Liver (tissue), 9 donors: ENCODE data around the gene FILIP1. TPM values are rescaled to one million over a fixed set of nuclear protein-coding genes. Genes with fewer than 3 reads are reported as not detected.
A peak's percentile ranks its signal among the peaks of the same experiment; 100 is the strongest.

Source experiments
- DNase-seq: peaks from one replicate; pipeline ENCODE4 v3.0.0-alpha.2; 2017; ENCODE audit warnings: low spot score
- H3K27ac ChIP-seq, 2 donors: one replicate each; pipeline ENCODE4 v1.7.0; 2013; ENCODE audit warnings: inconsistent platforms in 2 of 2, low read length in 2 of 2, control low read depth in 1 of 2, low read depth in 1 of 2, mild to moderate bottlenecking in 1 of 2
- H3K27me3 ChIP-seq, 4 donors: one replicate each; pipeline versions ENCODE4 v1.6.1 to v1.7.0; 2013; ENCODE audit warnings: low read length in 3 of 4, inconsistent platforms in 1 of 4, mild to moderate bottlenecking in 1 of 4, moderate library complexity in 1 of 4; ENCODE audit not compliant: control insufficient read depth in 4 of 4, insufficient read depth in 4 of 4
- H3K36me3 ChIP-seq, 4 donors: one replicate each; pipeline versions ENCODE4 v1.6.1 to v1.7.0; 2013; ENCODE audit warnings: low read length in 3 of 4, mild to moderate bottlenecking in 3 of 4, low read depth in 1 of 4, moderate library complexity in 1 of 4; ENCODE audit not compliant: control insufficient read depth in 4 of 4, insufficient read depth in 3 of 4
- H3K4me1 ChIP-seq, 4 donors: one replicate each; pipeline versions ENCODE4 v1.6.1 to v1.7.0; 2013; ENCODE audit warnings: low read length in 3 of 4, mild to moderate bottlenecking in 3 of 4, moderate library complexity in 1 of 4; ENCODE audit not compliant: control insufficient read depth in 4 of 4, insufficient read depth in 4 of 4
- H3K4me3 ChIP-seq, 3 donors: one replicate each; pipeline versions ENCODE4 v1.6.1 to v1.7.0; 2013; ENCODE audit warnings: low read length in 3 of 3, control low read depth in 1 of 3, low read depth in 1 of 3, mild to moderate bottlenecking in 1 of 3
- H3K9ac ChIP-seq, 2 donors: one replicate each; pipeline ENCODE4 v1.7.0; 2013; ENCODE audit warnings: low read length in 2 of 2, mild to moderate bottlenecking in 2 of 2, moderate library complexity in 2 of 2, control low read depth in 1 of 2, low read depth in 1 of 2
- H3K9me3 ChIP-seq, 4 donors: one replicate each; pipeline versions ENCODE4 v1.6.1 to v1.7.0; 2013; ENCODE audit warnings: low read length in 3 of 4; ENCODE audit not compliant: control insufficient read depth in 4 of 4
- EGR1 ChIP-seq, 2 donors: IDR thresholded peaks; 2 replicates each; pipeline ENCODE4 v1.6.1; 2016 to 2018; ENCODE audit warnings: antibody characterized with exemption in 2 of 2, low read depth in 2 of 2
- FOXA1 ChIP-seq: IDR thresholded peaks from 2 replicates; pipeline ENCODE4 v1.6.1; 2016; ENCODE audit warnings: antibody characterized with exemption
- FOXA2 ChIP-seq: IDR thresholded peaks from 2 replicates; pipeline ENCODE4 v1.6.1; 2016; ENCODE audit warnings: antibody characterized with exemption
- GABPA ChIP-seq, 2 donors: IDR thresholded peaks in 1 of 2; conservative IDR thresholded peaks in 1 of 2; 2 replicates each; pipeline ENCODE4 v1.6.1; 2016; ENCODE audit warnings: antibody characterized with exemption in 2 of 2, mild to moderate bottlenecking in 1 of 2, moderate library complexity in 1 of 2
- HNF4A ChIP-seq, 2 donors: conservative IDR thresholded peaks; 2 replicates each; pipeline ENCODE4 v1.6.1; 2016; ENCODE audit warnings: antibody characterized with exemption in 2 of 2, mild to moderate bottlenecking in 2 of 2
- HNF4G ChIP-seq: IDR thresholded peaks from 2 replicates; pipeline ENCODE4 v1.6.1; 2016; ENCODE audit warnings: antibody characterized with exemption
- JUND ChIP-seq, 2 donors: IDR thresholded peaks; 2 replicates each; pipeline ENCODE4 v1.6.1; 2016; ENCODE audit warnings: antibody characterized with exemption in 2 of 2
- NR2F2 ChIP-seq: IDR thresholded peaks from 2 replicates; pipeline ENCODE4 v1.6.1; 2016; ENCODE audit warnings: antibody characterized with exemption
- SP1 ChIP-seq: IDR thresholded peaks from 2 replicates; pipeline ENCODE4 v1.6.1; 2018; ENCODE audit warnings: antibody characterized with exemption, mild to moderate bottlenecking
- YY1 ChIP-seq: IDR thresholded peaks from 2 replicates; pipeline ENCODE4 v1.6.1; 2016; ENCODE audit warnings: antibody characterized with exemption, mild to moderate bottlenecking
- WGBS: extraction: QIAGEN DNeasy Blood & Tissue Kit; methylation state at CpG from one replicate; pipeline ENCODE4 v1.1.7; 2013; 5-methylcytosine and 5-hydroxymethylcytosine counted together
- polyA plus RNA-seq, 2 donors: library from polyadenylated mRNA; stranded (reverse) in 1 of 2; unstranded in 1 of 2; fragments of 200-250 nt in 1 of 2; fragments of >200 nt in 1 of 2; fragmentation: Nextera tagmentation in 1 of 2; extraction: Ambion mirVana in 1 of 2; gene quantifications; one replicate each; pipeline versions ENCODE4 v1.2.1 to v1.2.3, GENCODE V29; 2013 to 2015
- total RNA-seq, 2 donors: library from RNA; depleted of rRNA; stranded (reverse); fragments of >200 nt; gene quantifications; one replicate each; pipeline ENCODE4 v1.2.3, GENCODE V29; 2014
- TF ChIP-seq, protein P1 (sequence below): IDR thresholded peaks from 2 replicates; pipeline ENCODE4 v1.6.1; 2016; ENCODE audit warnings: antibody characterized with exemption
- TF ChIP-seq, protein P2 (sequence below): fragments of 150-350 bp; IDR thresholded peaks from 2 replicates; pipeline ENCODE4 v1.5.1; 2017; ENCODE audit warnings: improper control_type of control experiment, low read depth, low read length; ENCODE audit not compliant: missing input control
- TF ChIP-seq, protein P3 (sequence below): IDR thresholded peaks from 2 replicates; pipeline ENCODE4 v1.6.1; 2016; ENCODE audit warnings: antibody characterized with exemption
- TF ChIP-seq, protein P4 (sequence below): IDR thresholded peaks from 2 replicates; pipeline ENCODE4 v1.6.1; 2016; ENCODE audit warnings: antibody characterized with exemption, mild to moderate bottlenecking
- TF ChIP-seq, protein P5 (sequence below): IDR thresholded peaks from 2 replicates; pipeline ENCODE4 v1.6.1; 2016; ENCODE audit warnings: antibody characterized with exemption
- donor health status: healthy.
- donor health status: healthy.
- donor health status: healthy.
- donor health status: healthy.
- donor health status: healthy.

FILIP1 gene
- total and polyA plus RNA-seq, 4 donors: 0.70 to 2.8 (median 1.1) TPM

DNA sequence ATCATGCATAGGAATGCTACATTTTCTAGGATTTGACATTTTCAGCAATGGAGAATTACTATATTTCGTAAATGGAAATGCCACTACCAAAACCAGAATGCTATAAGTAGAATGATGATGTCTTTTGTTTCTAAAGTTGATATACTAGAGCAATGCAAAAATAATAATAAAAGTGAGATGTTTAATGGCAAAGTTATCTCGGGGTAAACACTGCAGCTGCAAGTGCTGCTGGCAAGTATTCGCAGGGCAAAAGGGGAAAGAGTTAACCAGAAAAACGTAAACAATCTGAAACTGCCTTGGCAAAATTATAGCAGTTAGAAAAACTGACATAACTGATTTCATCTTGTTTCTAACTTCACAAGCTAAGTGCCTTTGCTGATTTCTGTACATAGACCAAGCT is 45.5 kb upstream of the FILIP1 start:
- no peak for DNase-seq
- Histone ChIP-seq H3K27ac (no peak overlapping the region), H3K36me3 (no peaks in the 10 kb centered on the region), H3K4me1 (no peaks in the 10 kb centered on the region), H3K9ac (no peak overlapping the region), H3K27me3 (no peaks in the 10 kb centered on the region), H3K9me3 (no peaks in the 10 kb centered on the region), H3K4me3 (no peak overlapping the region)
- WGBS: 69% methylated on average over 4 of the region's 4 CpGs
- TF ChIP-seq HNF4A (conservative IDR thresholded peaks at IDR 0.05): no peak
- TF ChIP-seq, protein P1, sequence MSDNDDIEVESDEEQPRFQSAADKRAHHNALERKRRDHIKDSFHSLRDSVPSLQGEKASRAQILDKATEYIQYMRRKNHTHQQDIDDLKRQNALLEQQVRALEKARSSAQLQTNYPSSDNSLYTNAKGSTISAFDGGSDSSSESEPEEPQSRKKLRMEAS: no peak
- no peak for TF ChIP-seq NR2F2
- TF ChIP-seq, protein P2, sequence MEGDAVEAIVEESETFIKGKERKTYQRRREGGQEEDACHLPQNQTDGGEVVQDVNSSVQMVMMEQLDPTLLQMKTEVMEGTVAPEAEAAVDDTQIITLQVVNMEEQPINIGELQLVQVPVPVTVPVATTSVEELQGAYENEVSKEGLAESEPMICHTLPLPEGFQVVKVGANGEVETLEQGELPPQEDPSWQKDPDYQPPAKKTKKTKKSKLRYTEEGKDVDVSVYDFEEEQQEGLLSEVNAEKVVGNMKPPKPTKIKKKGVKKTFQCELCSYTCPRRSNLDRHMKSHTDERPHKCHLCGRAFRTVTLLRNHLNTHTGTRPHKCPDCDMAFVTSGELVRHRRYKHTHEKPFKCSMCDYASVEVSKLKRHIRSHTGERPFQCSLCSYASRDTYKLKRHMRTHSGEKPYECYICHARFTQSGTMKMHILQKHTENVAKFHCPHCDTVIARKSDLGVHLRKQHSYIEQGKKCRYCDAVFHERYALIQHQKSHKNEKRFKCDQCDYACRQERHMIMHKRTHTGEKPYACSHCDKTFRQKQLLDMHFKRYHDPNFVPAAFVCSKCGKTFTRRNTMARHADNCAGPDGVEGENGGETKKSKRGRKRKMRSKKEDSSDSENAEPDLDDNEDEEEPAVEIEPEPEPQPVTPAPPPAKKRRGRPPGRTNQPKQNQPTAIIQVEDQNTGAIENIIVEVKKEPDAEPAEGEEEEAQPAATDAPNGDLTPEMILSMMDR: no peak
- no peak for TF ChIP-seq HNF4G
- no peak for TF ChIP-seq YY1
- TF ChIP-seq, protein P3, sequence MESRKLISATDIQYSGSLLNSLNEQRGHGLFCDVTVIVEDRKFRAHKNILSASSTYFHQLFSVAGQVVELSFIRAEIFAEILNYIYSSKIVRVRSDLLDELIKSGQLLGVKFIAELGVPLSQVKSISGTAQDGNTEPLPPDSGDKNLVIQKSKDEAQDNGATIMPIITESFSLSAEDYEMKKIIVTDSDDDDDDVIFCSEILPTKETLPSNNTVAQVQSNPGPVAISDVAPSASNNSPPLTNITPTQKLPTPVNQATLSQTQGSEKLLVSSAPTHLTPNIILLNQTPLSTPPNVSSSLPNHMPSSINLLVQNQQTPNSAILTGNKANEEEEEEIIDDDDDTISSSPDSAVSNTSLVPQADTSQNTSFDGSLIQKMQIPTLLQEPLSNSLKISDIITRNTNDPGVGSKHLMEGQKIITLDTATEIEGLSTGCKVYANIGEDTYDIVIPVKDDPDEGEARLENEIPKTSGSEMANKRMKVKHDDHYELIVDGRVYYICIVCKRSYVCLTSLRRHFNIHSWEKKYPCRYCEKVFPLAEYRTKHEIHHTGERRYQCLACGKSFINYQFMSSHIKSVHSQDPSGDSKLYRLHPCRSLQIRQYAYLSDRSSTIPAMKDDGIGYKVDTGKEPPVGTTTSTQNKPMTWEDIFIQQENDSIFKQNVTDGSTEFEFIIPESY: no peak
- TF ChIP-seq, protein P4, sequence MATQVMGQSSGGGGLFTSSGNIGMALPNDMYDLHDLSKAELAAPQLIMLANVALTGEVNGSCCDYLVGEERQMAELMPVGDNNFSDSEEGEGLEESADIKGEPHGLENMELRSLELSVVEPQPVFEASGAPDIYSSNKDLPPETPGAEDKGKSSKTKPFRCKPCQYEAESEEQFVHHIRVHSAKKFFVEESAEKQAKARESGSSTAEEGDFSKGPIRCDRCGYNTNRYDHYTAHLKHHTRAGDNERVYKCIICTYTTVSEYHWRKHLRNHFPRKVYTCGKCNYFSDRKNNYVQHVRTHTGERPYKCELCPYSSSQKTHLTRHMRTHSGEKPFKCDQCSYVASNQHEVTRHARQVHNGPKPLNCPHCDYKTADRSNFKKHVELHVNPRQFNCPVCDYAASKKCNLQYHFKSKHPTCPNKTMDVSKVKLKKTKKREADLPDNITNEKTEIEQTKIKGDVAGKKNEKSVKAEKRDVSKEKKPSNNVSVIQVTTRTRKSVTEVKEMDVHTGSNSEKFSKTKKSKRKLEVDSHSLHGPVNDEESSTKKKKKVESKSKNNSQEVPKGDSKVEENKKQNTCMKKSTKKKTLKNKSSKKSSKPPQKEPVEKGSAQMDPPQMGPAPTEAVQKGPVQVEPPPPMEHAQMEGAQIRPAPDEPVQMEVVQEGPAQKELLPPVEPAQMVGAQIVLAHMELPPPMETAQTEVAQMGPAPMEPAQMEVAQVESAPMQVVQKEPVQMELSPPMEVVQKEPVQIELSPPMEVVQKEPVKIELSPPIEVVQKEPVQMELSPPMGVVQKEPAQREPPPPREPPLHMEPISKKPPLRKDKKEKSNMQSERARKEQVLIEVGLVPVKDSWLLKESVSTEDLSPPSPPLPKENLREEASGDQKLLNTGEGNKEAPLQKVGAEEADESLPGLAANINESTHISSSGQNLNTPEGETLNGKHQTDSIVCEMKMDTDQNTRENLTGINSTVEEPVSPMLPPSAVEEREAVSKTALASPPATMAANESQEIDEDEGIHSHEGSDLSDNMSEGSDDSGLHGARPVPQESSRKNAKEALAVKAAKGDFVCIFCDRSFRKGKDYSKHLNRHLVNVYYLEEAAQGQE: no peak
- no peak for TF ChIP-seq JUND (IDR thresholded peaks at IDR 0.05)
- TF ChIP-seq, protein P5, sequence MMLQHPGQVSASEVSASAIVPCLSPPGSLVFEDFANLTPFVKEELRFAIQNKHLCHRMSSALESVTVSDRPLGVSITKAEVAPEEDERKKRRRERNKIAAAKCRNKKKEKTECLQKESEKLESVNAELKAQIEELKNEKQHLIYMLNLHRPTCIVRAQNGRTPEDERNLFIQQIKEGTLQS: no peak
- TF ChIP-seq GABPA (IDR thresholded peaks at IDR 0.05 in 1 of 2, conservative IDR thresholded peaks at IDR 0.05 in 1 of 2): no peak

DNA sequence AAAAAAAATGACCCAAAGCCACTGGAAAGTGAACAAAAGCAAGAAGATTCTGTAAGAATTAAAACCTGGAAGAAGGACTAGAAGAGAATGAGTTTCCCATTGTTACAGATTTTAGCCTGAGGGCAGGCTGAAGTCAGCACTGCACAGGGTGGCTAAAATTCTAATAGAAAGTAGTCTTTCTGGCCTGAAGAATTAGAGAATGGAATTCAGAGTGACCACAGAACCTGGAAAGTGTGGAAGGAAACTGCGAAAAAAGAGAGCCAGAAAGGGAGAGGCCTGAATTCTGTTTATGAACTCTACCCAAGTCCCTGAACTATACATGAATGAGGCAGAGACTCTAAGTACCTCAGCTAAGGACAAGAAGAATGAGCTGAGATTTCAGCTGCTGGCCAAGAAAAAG is 38.9 kb upstream of the FILIP1 start:
- no peaks in the 10 kb centered on the region for H3K27me3 ChIP-seq
- WGBS: 85% methylated on average over 1 of the region's 1 CpG
- H3K36me3 ChIP-seq: no peaks in the 10 kb centered on the region
- H3K4me1 ChIP-seq: no peaks in the 10 kb centered on the region
- peak overlapping the region in 1 of 2 donors; percentile 16 for H3K9ac ChIP-seq
- DNase-seq: no peak
- H3K9me3 ChIP-seq: no peaks in the 10 kb centered on the region
- H3K27ac ChIP-seq: no peak overlapping the region
- H3K4me3 ChIP-seq: no peak overlapping the region
- TF ChIP-seq FOXA1: no peak
- TF ChIP-seq JUND (IDR thresholded peaks at IDR 0.05): no peak
- TF ChIP-seq HNF4G: no peak
- TF ChIP-seq, protein P5: no peak
- no peak for TF ChIP-seq EGR1 (IDR thresholded peaks at IDR 0.05; ENCODE audit: low read depth in 2 of 2)
- no peak for TF ChIP-seq HNF4A (conservative IDR thresholded peaks at IDR 0.05)
- TF ChIP-seq, protein P2: no peak
- no peak for TF ChIP-seq FOXA2
- TF ChIP-seq, protein P1: no peak
- no peak for TF ChIP-seq SP1
- no peak for TF ChIP-seq YY1
- TF ChIP-seq, protein P4: no peak
- TF ChIP-seq NR2F2: no peak
